ENCODE data around the gene AMPD1. TPM values are rescaled to one million over a fixed set of nuclear protein-coding genes. Genes with fewer than 3 reads are reported as not detected.

The AMPD1 gene
- total and polyA plus RNA-seq, 2 of the 13 experiments (the other 11 are each of a cell fraction or from before 2014, with no cell fraction given): not detected

GRCh38 chr1:114632427-114632826 lies 62.9 kb downstream of the AMPD1 start:
- DNase-seq (ENCODE audit: low spot score): no peak
- intact Hi-C loops (cut with micrococcal nuclease; ENCODE audit: unreplicated experiment): no loop called here
- TF ChIP-seq JUND (CRISPR knock-in tag; IDR thresholded peaks at IDR 0.05): no peak
- no peak for TF ChIP-seq ATF3 (CRISPR knock-in tag; IDR thresholded peaks at IDR 0.05)
- no peak for TF ChIP-seq THYN1 (CRISPR knock-in tag; IDR thresholded peaks at IDR 0.05; ENCODE audit: borderline replicate concordance, low read depth)
- TF ChIP-seq CSRNP1 (CRISPR knock-in tag; IDR thresholded peaks at IDR 0.05): no peak
- TF ChIP-seq ZSCAN25 (CRISPR knock-in tag; IDR thresholded peaks at IDR 0.05): no peak
- no peak for TF ChIP-seq RBFOX2 (IDR thresholded peaks at IDR 0.05; ENCODE audit: low read depth, low read length)
- no peak for TF ChIP-seq HNRNPK (IDR thresholded peaks at IDR 0.05; ENCODE audit: low read depth, low read length, poor library complexity, severe bottlenecking)
- TF ChIP-seq ZBTB26 (CRISPR knock-in tag; IDR thresholded peaks at IDR 0.05; ENCODE audit: borderline replicate concordance): no peak
- no peak for TF ChIP-seq GABPB1 (CRISPR knock-in tag; IDR thresholded peaks at IDR 0.05)
- TF ChIP-seq SMAD1 (CRISPR knock-in tag; IDR thresholded peaks at IDR 0.05; ENCODE audit: borderline replicate concordance, low read depth): no peak
- TF ChIP-seq GTF3A (CRISPR knock-in tag; conservative IDR thresholded peaks at IDR 0.05): no peak
- TF ChIP-seq ZNF225 (CRISPR knock-in tag; IDR thresholded peaks at IDR 0.05): no peak
- TF ChIP-seq ZNF547 (CRISPR knock-in tag; IDR thresholded peaks at IDR 0.05): no peak
- no peak for TF ChIP-seq IRX3 (CRISPR knock-in tag; IDR thresholded peaks at IDR 0.05; ENCODE audit: borderline replicate concordance, low read depth)
- no peak for TF ChIP-seq ATF7-NPFF (CRISPR knock-in tag; IDR thresholded peaks at IDR 0.05; ENCODE audit: low read depth)
- TF ChIP-seq FOXC1 (CRISPR knock-in tag; IDR thresholded peaks at IDR 0.05; ENCODE audit: borderline replicate concordance): no peak
- no peak for TF ChIP-seq ZNF574 (CRISPR knock-in tag; IDR thresholded peaks at IDR 0.05)
- Histone ChIP-seq H3K9ac (ENCODE audit: insufficient read depth, low read depth, low read length) (no peak overlapping the region), H3K4me1 (ENCODE audit: insufficient read depth, low read length) (no peaks in the 10 kb centered on the region), H3K4me2 (ENCODE audit: low read depth, low read length) (no peak overlapping the region), H4K20me1 (ENCODE audit: insufficient read depth, low read length) (no peaks in the 10 kb centered on the region), H3K27me3 (ENCODE audit: control insufficient read depth in 1 of 2, insufficient read depth in 2 of 2, low read length in 2 of 2) (no peaks in the 10 kb centered on the region), H3K27ac (ENCODE audit: extremely low read length, insufficient read depth, low read length) (no peak overlapping the region), H3K79me2 (ENCODE audit: insufficient read depth, low read length) (no peaks in the 10 kb centered on the region), H3K4me3 (replicated peaks in 1 of 3; ENCODE audit: insufficient read depth in 1 of 3, low read depth in 2 of 3, low read length in 3 of 3) (no peak overlapping the region), H3K9me3 (ENCODE audit: low read length) (no peaks in the 10 kb centered on the region), H2AFZ (ENCODE audit: low read length) (no peak overlapping the region), H3K36me3 (replicated peaks in 1 of 2; ENCODE audit: control insufficient read depth in 1 of 2, insufficient read depth in 2 of 2, low read length in 2 of 2) (no peaks in the 10 kb centered on the region)
- FAIRE-seq: no peak
- no TSS peak for BruUV-seq (replicated peaks)
- CTCF ChIA-PET (ENCODE audit: low intra/inter-chr PET ratio, low total read pairs): no interaction called here
- no peak for ATAC-seq
- POLR2A ChIA-PET: no interaction called here
- in situ Hi-C loops (cut with HindIII; ENCODE audit: extremely low pct_ligation_motif_present, low pct_unique_long_range_greater_than_20kb): no loop called here
